NT2/D1 (cell line): ENCODE data around the gene PADI4.

Source experiments
- SUZ12 ChIP-seq: IDR thresholded peaks from 2 replicates; pipeline ENCODE4 v1.6.1; 2011; ENCODE audit not compliant: insufficient read length, insufficient read depth; ENCODE audit errors: extremely low read depth
- YY1 ChIP-seq: IDR thresholded peaks from 2 replicates; pipeline ENCODE4 v1.6.1; 2011; ENCODE audit not compliant: insufficient read length, insufficient read depth
- ZNF274 ChIP-seq: IDR thresholded peaks from 2 replicates; pipeline ENCODE4 v1.6.1; 2011; ENCODE audit warnings: mild to moderate bottlenecking, low read depth, low read length

DNA sequence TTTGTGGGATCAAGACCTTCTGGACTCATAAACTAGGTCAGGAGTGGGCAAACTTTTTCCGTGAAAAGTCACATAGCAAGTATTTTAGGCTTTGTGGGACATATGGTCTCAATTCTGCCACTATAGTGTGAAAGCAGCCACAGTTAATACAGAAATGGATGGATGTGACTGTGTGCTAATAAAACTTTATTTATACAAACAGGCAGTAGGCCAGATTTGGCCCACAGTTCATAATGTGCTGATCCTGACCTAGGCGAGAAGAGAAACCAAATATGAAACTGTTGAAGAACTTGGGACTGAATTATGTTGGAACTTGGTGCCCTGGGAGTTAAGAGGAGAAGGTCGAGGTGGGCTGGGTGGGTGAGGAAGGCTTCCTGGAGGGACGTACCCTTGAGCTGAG lies 42.0 kb upstream of the PADI4 start:
- TF ChIP-seq ZNF274 (no peak), YY1 (no peak), SUZ12 (no peak)
